Activated naive CD4-positive, alpha-beta T cell treated with anti-CD3 and anti-CD28 coated beads for 36 hours (primary cell): ENCODE results near the gene GPR132. TPM values are rescaled to one million over a fixed set of nuclear protein-coding genes. Genes with fewer than 3 reads are reported as not detected.
A peak's percentile ranks its signal among the peaks of the same experiment; 100 is the strongest.

Experiments
- CTCF ChIA-PET: fragments of 350-600 bp; sonication (Branson Sonifier 250); formaldehyde crosslinking; loops from one replicate; lab custom pipeline; 2021; ENCODE audit warnings: antibody characterized with exemption; lab: Charles Lee
- DNase-seq: peaks from one replicate; pipeline ENCODE4 v3.0.0-alpha.2; 2020
- H3K27ac Mint-ChIP-seq: one replicate; pipeline ENCODE4 v1.8.0; 2021; ENCODE audit warnings: mild to moderate bottlenecking, mixed read lengths
- H3K27me3 Mint-ChIP-seq: one replicate; pipeline ENCODE4 v1.8.0; 2021; ENCODE audit warnings: low read depth, mixed read lengths
- H3K36me3 Mint-ChIP-seq: one replicate; pipeline ENCODE4 v1.8.0; 2021; ENCODE audit warnings: low read depth, mixed read lengths
- H3K4me1 Mint-ChIP-seq: one replicate; pipeline ENCODE4 v1.8.0; 2021; ENCODE audit warnings: low read depth, mixed read lengths
- H3K4me3 Mint-ChIP-seq: one replicate; pipeline ENCODE4 v1.8.0; 2021; ENCODE audit warnings: mild to moderate bottlenecking, moderate library complexity, mixed read lengths
- H3K9me3 Mint-ChIP-seq: one replicate; pipeline ENCODE4 v1.8.0; 2021; ENCODE audit warnings: mixed read lengths
- intact Hi-C: fragments of 100-400 bp; cut with micrococcal nuclease; formaldehyde crosslinking; loops from one replicate; pipeline ENCODE4 v1.15.1; 2023
- total RNA-seq, 2 experiments: library from RNA; stranded (reverse); gene quantifications; one replicate each; pipeline ENCODE4 v1.2.3, GENCODE V29; 2021

GPR132 gene
- total RNA-seq, 2 experiments from 2014 or later: 11.3 to 15.3 TPM

DNA sequence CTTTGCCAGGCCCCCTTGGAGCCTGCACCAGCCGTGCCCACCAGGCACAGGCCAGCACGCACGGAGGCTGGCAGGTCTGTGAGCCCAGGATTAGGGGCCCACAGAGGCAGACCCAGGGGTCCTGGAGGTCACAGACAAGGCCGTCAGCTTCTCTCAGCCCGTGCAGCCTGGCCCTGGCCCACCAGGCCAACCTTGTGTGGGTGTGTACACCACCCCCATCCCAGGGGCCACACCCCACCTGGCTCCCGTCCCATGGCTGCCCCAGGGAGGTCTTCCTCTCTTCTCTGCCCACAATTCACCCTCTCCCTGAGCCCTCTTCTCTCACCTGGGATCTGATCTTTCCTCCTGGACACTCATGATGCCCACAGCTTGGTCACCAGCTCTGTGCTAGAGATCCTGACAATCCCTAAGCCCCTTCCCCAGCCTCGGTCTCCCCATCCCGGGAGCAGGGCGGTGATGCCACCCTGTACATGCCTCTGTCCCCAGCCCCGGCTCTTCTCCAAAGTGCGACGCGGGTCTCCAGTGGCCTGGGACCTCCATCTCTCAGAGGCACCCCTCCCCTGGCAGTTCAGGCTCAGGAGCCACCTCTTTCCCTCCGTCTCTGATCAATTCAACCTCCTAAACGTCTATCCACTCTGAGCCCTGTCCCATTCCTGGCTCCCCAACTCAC is 31.1 kb upstream of the GPR132 start:
- intact Hi-C loops: no loop called here

DNA sequence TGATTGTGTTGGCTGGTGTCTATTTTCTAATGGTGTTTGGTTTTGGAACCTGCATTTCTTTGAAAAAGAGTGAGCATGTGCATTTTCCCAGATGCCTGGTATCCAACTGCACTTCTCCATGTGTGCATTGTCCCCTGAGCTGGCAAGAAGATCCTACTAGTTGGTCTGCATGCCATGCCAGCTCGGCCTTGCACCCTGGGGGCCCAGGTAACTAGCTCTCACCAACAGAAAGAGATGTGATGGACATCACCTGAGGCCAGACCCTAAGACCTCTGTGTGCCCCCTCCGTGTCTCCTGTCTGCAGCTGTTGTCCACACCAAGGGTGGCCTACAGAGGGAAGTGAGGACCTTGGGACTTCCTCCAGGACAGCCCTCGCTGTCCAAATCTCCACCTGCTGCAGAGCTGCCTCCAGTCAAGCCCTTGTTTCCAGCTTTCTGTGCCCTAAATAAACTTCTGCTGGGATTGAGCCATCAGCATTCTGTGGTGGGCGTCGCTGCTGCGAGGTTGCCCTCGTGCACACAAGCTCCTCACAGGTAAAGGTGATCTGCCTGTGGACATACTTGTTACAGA is 30.1 kb upstream of the GPR132 start:
- H3K27me3 Mint-ChIP-seq: peaks cover 2% of the 10 kb centered on the region

More for the DNA sequence above, 31.1 kb upstream of the GPR132 start:
- Mint-ChIP-seq H3K4me3 (peak overlapping the region; percentile 23), H3K4me1 (peaks cover 7% of the 10 kb centered on the region), H3K27me3 (peaks cover 2% of the 10 kb centered on the region), H3K27ac (no peak overlapping the region), H3K9me3 (peaks cover 2% of the 10 kb centered on the region), H3K36me3 (no peaks in the 10 kb centered on the region)
- DNase-seq: no peak
- CTCF ChIA-PET: no interaction called here

DNA sequence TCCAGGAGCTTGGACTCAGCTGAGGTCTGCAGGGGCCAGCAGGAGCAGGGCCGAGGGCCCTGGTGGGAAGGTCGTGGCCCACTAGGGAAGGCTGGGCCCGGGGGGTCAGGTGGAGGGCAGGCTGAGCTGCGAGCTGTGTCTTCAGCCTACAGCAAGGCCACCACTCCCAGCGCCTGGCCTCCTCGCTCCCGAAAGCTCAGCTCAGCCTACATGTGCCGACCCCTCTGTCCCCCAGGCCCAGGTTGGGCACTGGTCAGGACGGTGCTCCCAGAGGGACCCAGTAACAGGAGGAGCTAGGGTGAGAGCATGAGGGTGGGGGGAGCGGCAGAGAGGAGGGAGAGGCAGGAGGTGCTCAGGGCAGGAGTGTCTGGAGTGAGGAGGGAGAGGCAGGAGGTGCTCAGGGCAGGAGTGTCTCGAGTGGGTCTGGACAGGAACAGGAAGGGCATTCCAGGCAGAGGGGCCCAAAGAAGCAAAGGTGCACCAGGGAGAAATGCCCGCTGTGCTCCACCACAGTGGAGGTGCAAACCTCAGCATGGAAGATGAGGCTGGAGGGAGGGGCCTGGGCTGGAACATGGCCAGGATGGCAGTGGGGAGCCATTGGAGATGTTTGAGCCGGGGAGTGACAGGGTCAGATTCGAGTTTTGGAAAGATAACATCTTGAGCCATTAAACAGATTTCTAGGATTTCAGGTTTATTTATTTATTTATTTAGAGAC is 29.1 kb upstream of the GPR132 start:
- intact Hi-C loops: loop anchor here (5.0 kb wide), 3 partner anchors 73 to 108 kb away; partner anchors contain the start of genes JAG2 and NUDT14
- H3K27ac Mint-ChIP-seq: peak overlapping the region; percentile 59
- peaks cover 2% of the 10 kb centered on the region for H3K27me3 Mint-ChIP-seq
- no peak for DNase-seq
- H3K36me3 Mint-ChIP-seq: no peaks in the 10 kb centered on the region
- no peaks in the 10 kb centered on the region for H3K9me3 Mint-ChIP-seq
- H3K4me1 Mint-ChIP-seq: peaks cover 11% of the 10 kb centered on the region
- H3K4me3 Mint-ChIP-seq: peak overlapping the region; percentile 76
- CTCF ChIA-PET: interaction anchor here (0.8 to 1.4 kb wide), 4 partner anchors 7 to 118 kb away, joined by 3 to 5 read pairs (median 4); no protein-coding TSS in a partner anchor

More for the DNA sequence above, 30.1 kb upstream of the GPR132 start:
- Mint-ChIP-seq H3K4me1 (peaks cover 11% of the 10 kb centered on the region), H3K9me3 (peaks cover 2% of the 10 kb centered on the region), H3K27ac (no peak overlapping the region), H3K4me3 (no peak overlapping the region), H3K36me3 (no peaks in the 10 kb centered on the region)
- intact Hi-C loops: no loop called here
- CTCF ChIA-PET: interaction anchor here (0.9 to 1.4 kb wide), 2 partner anchors 8 to 119 kb away, joined by 3 to 4 read pairs; no protein-coding TSS in a partner anchor
- DNase-seq: no peak

DNA sequence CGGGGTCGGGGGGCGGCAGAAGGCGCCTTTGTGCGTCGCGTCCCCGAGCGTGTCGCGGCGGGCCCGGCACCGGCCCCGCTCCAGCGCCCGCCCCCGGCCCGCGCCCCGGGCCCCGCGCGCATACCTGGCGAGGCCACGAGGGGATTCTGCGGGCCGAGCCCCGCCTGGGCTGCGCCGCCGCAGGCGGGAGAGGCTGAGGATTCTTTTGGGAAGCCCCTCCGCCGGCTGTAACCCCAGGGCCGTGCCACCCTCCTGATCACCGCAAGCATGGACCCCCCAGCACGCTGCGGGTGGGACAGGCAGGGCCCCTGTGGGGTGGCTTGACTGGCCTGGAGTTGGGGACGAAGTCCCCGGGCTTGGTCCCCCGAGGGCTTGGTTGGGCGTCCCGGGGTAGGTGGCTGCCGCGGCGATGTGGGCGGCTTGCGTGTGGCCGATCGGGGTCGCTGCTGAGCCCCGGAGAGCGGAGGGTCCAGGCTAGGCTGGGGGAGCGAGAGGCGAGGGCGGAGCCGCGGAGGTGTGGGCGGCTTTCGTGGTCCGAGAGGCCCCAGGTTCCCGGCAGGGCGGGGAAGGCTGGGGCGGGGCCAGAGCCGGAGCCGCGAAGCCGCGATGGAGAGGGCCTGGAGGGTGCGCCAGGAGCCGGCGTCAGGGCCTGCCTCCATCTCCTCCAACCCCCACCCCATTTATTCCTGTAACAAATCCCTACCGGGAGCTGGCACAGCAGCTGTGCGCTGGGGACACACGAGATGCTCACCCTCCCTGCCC is 28.4 kb upstream of the GPR132 start:
- H3K4me3 Mint-ChIP-seq: peak overlapping the region; percentile 76
- no peaks in the 10 kb centered on the region for H3K36me3 Mint-ChIP-seq
- CTCF ChIA-PET: interaction anchor here (0.7 to 1.2 kb wide), 2 partner anchors 9 to 94 kb away, joined by 4 to 5 read pairs; no protein-coding TSS in a partner anchor
- peaks cover 11% of the 10 kb centered on the region for H3K4me1 Mint-ChIP-seq
- H3K9me3 Mint-ChIP-seq: no peaks in the 10 kb centered on the region
- H3K27me3 Mint-ChIP-seq: no peaks in the 10 kb centered on the region
- DNase-seq: peak; percentile 82
- intact Hi-C loops: loop anchor here (5.0 kb wide), 3 partner anchors 74 to 109 kb away; partner anchors contain the start of genes JAG2 and NUDT14
- peak overlapping the region; percentile 59 for H3K27ac Mint-ChIP-seq

DNA sequence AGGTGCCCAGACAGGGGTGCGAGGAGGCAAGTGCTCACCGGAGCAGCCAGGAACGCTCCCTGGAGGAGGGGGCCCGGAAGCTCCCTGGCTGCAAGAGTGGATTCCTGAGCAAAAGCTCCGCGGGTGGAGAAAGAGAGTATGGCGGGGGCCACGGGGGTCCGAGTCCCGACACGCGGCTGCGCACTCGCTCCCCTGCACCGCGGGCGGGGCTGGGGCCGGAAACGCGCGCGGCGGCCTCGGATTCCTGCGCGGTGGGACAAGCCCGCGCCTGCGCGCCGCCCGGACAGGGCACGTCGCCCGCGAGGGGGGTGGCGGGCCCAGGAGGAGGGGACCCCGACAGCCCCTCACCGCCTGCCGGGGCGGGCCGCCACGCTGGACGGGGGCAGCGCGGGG is 27.8 kb upstream of the GPR132 start:
- peaks cover 14% of the 10 kb centered on the region for H3K4me1 Mint-ChIP-seq

DNA sequence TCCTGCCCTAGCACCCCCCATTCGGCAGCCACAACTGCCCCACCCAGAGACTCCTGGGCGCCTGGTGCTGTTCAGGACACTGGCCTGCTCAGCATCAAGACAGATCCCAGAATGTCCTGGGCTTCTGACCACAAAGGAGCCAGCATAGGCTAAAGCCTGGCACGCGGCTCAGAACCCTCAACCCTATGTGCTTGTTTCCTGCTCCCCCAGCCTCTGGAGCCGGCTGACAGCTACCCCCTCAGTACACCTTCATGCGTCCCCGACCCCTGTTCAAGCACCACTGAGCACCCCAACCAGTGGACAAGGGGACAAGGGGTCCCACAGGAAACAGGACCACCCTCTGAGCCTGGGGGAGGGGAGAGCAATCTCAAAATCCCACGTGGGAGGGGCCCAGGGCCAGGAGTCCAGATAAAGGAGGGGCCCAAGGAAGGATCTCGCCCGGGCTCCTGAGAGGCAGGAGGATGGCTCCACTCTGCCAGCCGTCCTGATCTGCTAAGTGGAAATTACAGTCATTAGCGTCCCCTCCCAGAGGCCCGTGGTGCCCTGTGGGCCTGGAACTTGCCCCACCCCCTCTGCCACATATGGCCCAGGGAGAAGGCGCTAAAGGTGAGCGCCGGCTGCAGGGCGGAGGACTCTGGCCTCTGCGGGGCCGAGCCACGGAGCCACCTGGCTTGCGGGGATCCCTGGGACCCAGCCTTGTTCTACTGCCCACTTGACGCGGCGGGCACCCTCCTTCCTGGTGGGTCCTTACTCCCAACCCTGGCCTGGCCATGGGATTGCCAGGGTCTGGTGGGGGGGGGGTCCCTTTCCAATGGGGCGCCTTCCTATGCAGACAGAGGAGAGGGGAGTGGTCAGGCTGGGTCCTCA is 27.2 kb upstream of the GPR132 start:
- intact Hi-C loops: loop anchor here (5.0 kb wide), 3 partner anchors 75 to 110 kb away; partner anchors contain the start of genes JAG2 and NUDT14
- H3K4me3 Mint-ChIP-seq: peak overlapping the region; percentile 74
- peaks cover 14% of the 10 kb centered on the region for H3K4me1 Mint-ChIP-seq
- no peaks in the 10 kb centered on the region for H3K27me3 Mint-ChIP-seq
- H3K36me3 Mint-ChIP-seq: no peaks in the 10 kb centered on the region
- no peaks in the 10 kb centered on the region for H3K9me3 Mint-ChIP-seq
- CTCF ChIA-PET: interaction anchor here (0.7 to 7.5 kb wide), 6 partner anchors 19 to 95 kb away, joined by 3 to 53 read pairs (median 4); no protein-coding TSS in a partner anchor
- H3K27ac Mint-ChIP-seq: peak overlapping the region; percentile 77
- no peak for DNase-seq

More for the DNA sequence above, 27.8 kb upstream of the GPR132 start:
- CTCF ChIA-PET: interaction anchor here (0.7 kb wide), 1 partner anchor 95 kb away, joined by 4 read pairs; no protein-coding TSS in a partner anchor
- Mint-ChIP-seq H3K36me3 (no peaks in the 10 kb centered on the region), H3K27ac (peak overlapping the region; percentile 77), H3K4me3 (peak overlapping the region; percentile 74), H3K27me3 (no peaks in the 10 kb centered on the region), H3K9me3 (no peaks in the 10 kb centered on the region)
- peak; percentile 58 for DNase-seq
- intact Hi-C loops: loop anchor here (5.0 kb wide), 3 partner anchors 74 to 109 kb away; partner anchors contain the start of genes JAG2 and NUDT14

DNA sequence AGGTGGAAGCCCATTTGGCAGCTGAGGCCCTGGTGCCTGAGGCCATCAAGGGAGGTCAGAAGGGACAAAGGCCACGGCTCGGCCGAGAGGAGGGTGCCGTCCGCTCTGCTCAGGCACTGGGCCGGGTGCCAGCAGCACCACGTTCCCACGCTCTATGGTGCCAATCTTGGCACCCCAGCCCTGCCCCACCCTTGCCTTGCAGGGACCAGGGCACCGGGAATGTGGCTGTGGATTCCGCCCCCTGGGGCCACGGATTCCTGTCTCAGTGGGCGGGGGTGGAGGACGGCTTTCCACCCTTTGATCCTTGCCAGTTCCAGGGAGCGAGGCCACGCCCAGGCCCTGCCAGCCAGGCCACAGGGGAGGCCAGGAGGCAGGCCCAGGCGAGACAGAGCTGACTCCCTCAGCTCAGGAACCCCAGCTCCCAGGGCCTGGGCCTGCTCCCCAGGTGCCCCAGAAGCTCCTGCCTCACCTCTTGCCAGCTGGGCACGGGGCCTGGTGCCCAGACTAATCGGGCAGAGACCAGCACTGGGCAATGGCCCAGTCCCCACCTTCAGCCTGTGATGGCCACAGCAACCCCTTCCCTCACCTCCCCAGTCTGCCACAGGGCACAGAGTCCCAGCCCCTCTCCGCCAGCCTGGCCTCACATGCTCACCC is 26.4 kb upstream of the GPR132 start:
- Mint-ChIP-seq H3K4me3 (no peak overlapping the region), H3K9me3 (no peaks in the 10 kb centered on the region), H3K4me1 (peaks cover 14% of the 10 kb centered on the region), H3K27ac (no peak overlapping the region), H3K27me3 (no peaks in the 10 kb centered on the region), H3K36me3 (no peaks in the 10 kb centered on the region)
- CTCF ChIA-PET: interaction anchor here (0.7 to 7.5 kb wide), 13 partner anchors 11 to 210 kb away, joined by 3 to 53 read pairs (median 5); partner anchors contain the start of genes BRF1, GPR132 and NUDT14
- DNase-seq: no peak
- intact Hi-C loops: loop anchor here (2.0 to 5.0 kb wide), 4 partner anchors 76 to 399 kb away; partner anchors contain the start of genes JAG2, NUDT14 and TEDC1

DNA sequence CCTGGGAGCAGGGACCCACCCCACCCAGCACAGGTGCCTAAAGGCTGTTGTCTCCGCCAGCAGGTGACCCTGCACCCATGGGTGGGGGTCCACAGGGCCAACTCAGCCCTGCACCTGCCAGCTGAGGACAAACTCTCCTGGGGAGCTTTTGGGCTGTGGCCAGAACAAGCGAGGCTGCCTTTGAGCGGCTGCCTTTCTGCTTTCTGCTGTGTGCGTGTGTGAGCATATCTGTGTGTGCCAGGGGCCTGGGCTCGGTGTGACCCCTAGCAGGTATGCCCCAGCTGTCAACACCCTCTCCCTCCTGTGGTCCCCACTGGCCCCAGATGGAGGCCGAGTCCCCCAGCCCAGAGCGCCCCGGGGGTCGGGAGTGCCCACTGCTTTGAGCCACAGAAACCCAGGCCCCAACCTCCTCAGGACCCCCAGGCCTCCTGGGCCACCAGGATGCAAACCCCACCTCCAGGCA is 25.9 kb upstream of the GPR132 start:
- CTCF ChIA-PET: interaction anchor here (1.0 to 7.5 kb wide), 12 partner anchors 11 to 261 kb away, joined by 3 to 53 read pairs (median 6); partner anchors contain the start of genes BRF1, GPR132 and NUDT14
- Mint-ChIP-seq H3K27ac (no peak overlapping the region), H3K4me3 (no peak overlapping the region)

DNA sequence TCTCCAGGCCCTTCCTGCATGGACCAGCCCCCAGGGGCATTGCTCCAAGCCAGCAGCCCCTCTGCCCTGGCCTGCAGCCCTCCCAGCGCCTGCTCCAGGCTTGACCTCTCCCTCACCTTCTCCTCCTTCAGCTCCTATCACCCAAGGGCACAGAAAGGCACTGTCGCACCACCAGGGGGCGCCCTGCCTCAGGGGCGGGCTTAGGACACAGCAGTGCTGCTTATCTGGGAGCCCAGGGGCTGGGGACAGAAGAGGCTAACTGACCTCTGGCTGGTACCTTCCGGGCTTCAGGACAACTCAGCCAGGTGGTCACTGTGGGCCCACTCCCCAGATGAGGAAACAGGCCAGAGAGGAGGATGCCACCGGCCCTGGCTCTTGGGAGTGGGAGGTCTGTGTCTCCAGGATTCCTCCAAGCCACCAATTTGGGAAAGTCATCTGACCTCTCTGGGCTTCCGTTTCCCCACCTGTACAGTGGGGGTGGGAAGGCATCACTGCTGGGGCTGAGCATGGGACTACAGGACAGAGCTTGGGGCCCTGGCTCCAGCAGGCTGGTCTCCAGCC is 25.3 kb upstream of the GPR132 start:
- no peak overlapping the region for H3K27ac Mint-ChIP-seq

More for the DNA sequence above, 25.9 kb upstream of the GPR132 start:
- H3K4me1 Mint-ChIP-seq: peaks cover 14% of the 10 kb centered on the region
- no peaks in the 10 kb centered on the region for H3K9me3 Mint-ChIP-seq
- DNase-seq: no peak
- intact Hi-C loops: loop anchor here (2.0 to 5.0 kb wide), 4 partner anchors 76 to 400 kb away; partner anchors contain the start of genes JAG2, NUDT14 and TEDC1
- no peaks in the 10 kb centered on the region for H3K36me3 Mint-ChIP-seq
- H3K27me3 Mint-ChIP-seq: no peaks in the 10 kb centered on the region

More for the DNA sequence above, 25.3 kb upstream of the GPR132 start:
- peaks cover 14% of the 10 kb centered on the region for H3K4me1 Mint-ChIP-seq
- H3K27me3 Mint-ChIP-seq: no peaks in the 10 kb centered on the region
- DNase-seq: peak; percentile 93
- CTCF ChIA-PET: interaction anchor here (0.7 to 7.5 kb wide), 16 partner anchors 8 to 261 kb away, joined by 3 to 53 read pairs (median 4); partner anchors contain the start of genes BRF1, GPR132 and NUDT14
- H3K9me3 Mint-ChIP-seq: no peaks in the 10 kb centered on the region
- H3K36me3 Mint-ChIP-seq: no peaks in the 10 kb centered on the region
- intact Hi-C loops: loop anchor here (1.0 to 5.0 kb wide), 6 partner anchors 77 to 400 kb away; partner anchors contain the start of genes JAG2, NUDT14 and TEDC1
- H3K4me3 Mint-ChIP-seq: no peak overlapping the region
